ENCODE data around the gene IFITM1. TPM values are rescaled to one million over a fixed set of nuclear protein-coding genes. Genes with fewer than 3 reads are reported as not detected.

IFITM1 gene
- total and polyA plus RNA-seq, 3 experiments from 2014 or later, result 70.7 to 2,153 (median 75.9) TPM

Other genes starting within 250 kb of the IFITM1 start
- gene SCGB1C1, start 121.0 kb upstream of the IFITM1 start, total RNA-seq, result not detected
- not detected for gene SCGB1C1, start 121.0 kb upstream of the IFITM1 start, polyA plus RNA-seq
- 10 to 100 TPM; 36.1 to 38.5 TPM for gene BET1L, start 106.6 kb upstream of the IFITM1 start, total RNA-seq
- 60.4 TPM for gene BET1L, start 106.6 kb upstream of the IFITM1 start, polyA plus RNA-seq
- 100 to 1,000 TPM; 137 to 139 TPM for gene RIC8A, start 106.3 kb upstream of the IFITM1 start, total RNA-seq
- 103 TPM for gene RIC8A, start 106.3 kb upstream of the IFITM1 start, polyA plus RNA-seq
- 10 to 100 TPM; 13.6 to 14.8 TPM for gene SIRT3, start 77.7 kb upstream of the IFITM1 start, total RNA-seq
- 12.2 TPM for gene SIRT3, start 77.7 kb upstream of the IFITM1 start, polyA plus RNA-seq
- gene PSMD13, start 77.1 kb upstream of the IFITM1 start, total RNA-seq, result 100 to 1,000 TPM; 235 to 237 TPM
- 218 TPM for gene PSMD13, start 77.1 kb upstream of the IFITM1 start, polyA plus RNA-seq
- 1 to 10 TPM; 3.5 to 3.6 TPM for gene NLRP6, start 35.6 kb upstream of the IFITM1 start, total RNA-seq
- 11.7 TPM for gene NLRP6, start 35.6 kb upstream of the IFITM1 start, polyA plus RNA-seq
- gene PGGHG, start 24.9 kb upstream of the IFITM1 start, total RNA-seq, result 10 to 100 TPM; 81.0 to 81.2 TPM
- gene PGGHG, start 24.9 kb upstream of the IFITM1 start, polyA plus RNA-seq, result 9.8 TPM
- gene IFITM5, start 14.5 kb upstream of the IFITM1 start, total RNA-seq, result not detected
- not detected for gene IFITM5, start 14.5 kb upstream of the IFITM1 start, polyA plus RNA-seq
- gene IFITM2, start 6.2 kb upstream of the IFITM1 start, total RNA-seq, result 100 to 1,000 TPM; 132 to 142 TPM
- gene IFITM2, start 6.2 kb upstream of the IFITM1 start, polyA plus RNA-seq, result 3,074 TPM
- gene IFITM3, start 6.8 kb downstream of the IFITM1 start, total RNA-seq, result 10 to 100 TPM; 20.6 to 21.0 TPM
- 12.0 TPM for gene IFITM3, start 6.8 kb downstream of the IFITM1 start, polyA plus RNA-seq
- under 1 TPM; 0.47 to 0.81 TPM for gene B4GALNT4, start 55.5 kb downstream of the IFITM1 start, total RNA-seq
- 0.31 TPM for gene B4GALNT4, start 55.5 kb downstream of the IFITM1 start, polyA plus RNA-seq
- not detected for gene PKP3, start 80.2 kb downstream of the IFITM1 start, total RNA-seq
- 1.1 TPM for gene PKP3, start 80.2 kb downstream of the IFITM1 start, polyA plus RNA-seq
- gene SIGIRR, start 101.0 kb downstream of the IFITM1 start, total RNA-seq, result 10 to 100 TPM; 54.2 to 59.4 TPM
- gene SIGIRR, start 101.0 kb downstream of the IFITM1 start, polyA plus RNA-seq, result 267 TPM
- 10 to 100 TPM; 25.3 to 26.4 TPM for gene ANO9, start 128.0 kb downstream of the IFITM1 start, total RNA-seq
- gene ANO9, start 128.0 kb downstream of the IFITM1 start, polyA plus RNA-seq, result 12.2 TPM
- 10 to 100 TPM; 26.2 to 28.4 TPM for gene PTDSS2, start 136.2 kb downstream of the IFITM1 start, total RNA-seq
- 11.5 TPM for gene PTDSS2, start 136.2 kb downstream of the IFITM1 start, polyA plus RNA-seq
- 100 to 1,000 TPM; 118 to 125 TPM for gene RNH1, start 193.2 kb downstream of the IFITM1 start, total RNA-seq
- 183 TPM for gene RNH1, start 193.2 kb downstream of the IFITM1 start, polyA plus RNA-seq
- 10 to 100 TPM; 86.9 to 91.5 TPM for gene HRAS, start 221.5 kb downstream of the IFITM1 start, total RNA-seq
- gene HRAS, start 221.5 kb downstream of the IFITM1 start, polyA plus RNA-seq, result 22.5 TPM
- 1 to 10 TPM; 1.8 to 2.1 TPM for gene LRRC56, start 223.5 kb downstream of the IFITM1 start, total RNA-seq
- 0.81 TPM for gene LRRC56, start 223.5 kb downstream of the IFITM1 start, polyA plus RNA-seq
- 1 to 10 TPM; 1.2 to 2.4 TPM for gene LMNTD2, start 246.7 kb downstream of the IFITM1 start, total RNA-seq
- 1.1 TPM for gene LMNTD2, start 246.7 kb downstream of the IFITM1 start, polyA plus RNA-seq
- gene RASSF7, start 246.9 kb downstream of the IFITM1 start, total RNA-seq, result 10 to 100 TPM; 20.4 to 20.7 TPM
- 39.7 TPM for gene RASSF7, start 246.9 kb downstream of the IFITM1 start, polyA plus RNA-seq